ENCODE data around the gene HPCAL1.

HPCAL1 gene

DNA sequence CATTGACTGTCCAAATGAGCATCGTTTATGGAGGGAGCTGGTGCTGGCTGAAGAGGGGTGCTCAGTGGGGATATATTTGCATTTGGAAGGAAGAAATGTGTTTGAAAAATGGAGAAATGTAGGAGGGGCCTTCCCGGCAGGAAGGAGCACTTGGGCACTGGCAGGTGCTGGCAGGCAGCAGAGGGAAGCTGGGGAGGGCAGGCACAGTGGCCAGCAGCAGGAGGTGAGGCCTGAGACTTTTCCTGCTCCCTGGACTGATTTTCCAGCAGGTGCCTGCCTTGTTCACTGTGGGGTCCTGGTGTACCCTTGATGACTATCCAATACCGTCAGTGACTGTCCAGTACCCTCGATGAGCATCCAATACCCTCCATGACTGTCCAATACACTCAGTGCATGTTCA, 20.8 kb upstream of the HPCAL1 start:
- DNase-seq, result no peak
- whole genome bisulfite sequencing (ENCODE audit: extremely low coverage, insufficient coverage, low lambda C conversion rate), result no CpG with 5 or more reads among the region's 4 CpGs
- no peak overlapping the region for H3K4ac ChIP-seq (ENCODE audit: low read depth, low read length)
- no peak overlapping the region for H2BK5ac ChIP-seq (ENCODE audit: low read length)
- H3K27ac ChIP-seq (ENCODE audit: low read depth, low read length), result no peak overlapping the region
- H3K36me3 ChIP-seq (ENCODE audit: control insufficient read depth, insufficient read depth, low read length), result no peaks in the 10 kb centered on the region
- H3K23ac ChIP-seq (ENCODE audit: low read length), result no peak overlapping the region
- no peak overlapping the region for H3K9ac ChIP-seq (ENCODE audit: low read length)
- H3K27me3 ChIP-seq (ENCODE audit: insufficient read depth, low read length, poor library complexity), result no peaks in the 10 kb centered on the region
- H3K79me2 ChIP-seq (ENCODE audit: control insufficient read depth, insufficient read depth, low read length), result no peaks in the 10 kb centered on the region
- H4K5ac ChIP-seq (ENCODE audit: low read length), result no peak overlapping the region
- H2BK120ac ChIP-seq (ENCODE audit: low read depth, low read length), result no peak overlapping the region
- no peak overlapping the region for H2BK15ac ChIP-seq (replicated peaks; ENCODE audit: low read depth)
- no peak overlapping the region for H3K4me2 ChIP-seq (ENCODE audit: low read length)
- no peaks in the 10 kb centered on the region for H3K4me1 ChIP-seq (ENCODE audit: control insufficient read depth, low read depth, low read length)
- H3K79me1 ChIP-seq (ENCODE audit: low read length), result no peaks in the 10 kb centered on the region
- no peak overlapping the region for H4K8ac ChIP-seq (ENCODE audit: low read depth, low read length)
- no peak overlapping the region for H3K18ac ChIP-seq (ENCODE audit: low read length)
- H3K56ac ChIP-seq (ENCODE audit: low read length), result no peak overlapping the region
- no peak overlapping the region for H2AK5ac ChIP-seq (ENCODE audit: low read length)
- H3K4me3 ChIP-seq (ENCODE audit: low read length), result no peak overlapping the region

DNA sequence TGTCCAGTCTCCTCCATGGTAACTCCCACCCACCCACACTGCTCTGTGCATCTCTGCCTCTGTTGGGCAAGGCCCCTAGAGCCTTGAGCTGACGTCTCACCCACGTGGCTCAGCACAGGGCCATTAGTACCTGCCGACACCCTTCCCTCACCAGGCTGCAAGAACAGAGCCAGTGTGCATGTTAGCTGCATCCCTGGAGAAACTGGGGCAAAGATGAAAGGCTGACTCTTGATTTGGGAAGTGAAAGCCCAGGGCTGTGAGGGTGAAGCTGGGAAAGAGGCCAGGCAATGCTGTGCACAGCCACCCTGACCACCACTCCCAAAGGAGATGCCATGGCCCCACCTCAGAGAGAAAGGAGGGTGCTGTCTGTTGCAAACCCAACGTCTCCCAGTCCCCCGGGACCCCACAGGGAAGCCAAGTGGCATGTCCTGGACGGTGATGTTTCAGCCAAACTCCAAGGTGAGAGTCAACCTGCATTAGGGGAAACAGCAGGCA, 20.0 kb upstream of the HPCAL1 start:
- no peak overlapping the region for H3K4me2 ChIP-seq (ENCODE audit: low read length)
- H2AK5ac ChIP-seq (ENCODE audit: low read length), result no peak overlapping the region
- no peaks in the 10 kb centered on the region for H3K4me1 ChIP-seq (ENCODE audit: control insufficient read depth, low read depth, low read length)
- H3K23ac ChIP-seq (ENCODE audit: low read length), result no peak overlapping the region
- no peaks in the 10 kb centered on the region for H3K36me3 ChIP-seq (ENCODE audit: control insufficient read depth, insufficient read depth, low read length)
- no peak overlapping the region for H4K5ac ChIP-seq (ENCODE audit: low read length)
- H2BK5ac ChIP-seq (ENCODE audit: low read length), result no peak overlapping the region
- no peak overlapping the region for H3K56ac ChIP-seq (ENCODE audit: low read length)
- no peak overlapping the region for H3K18ac ChIP-seq (ENCODE audit: low read length)
- H3K4ac ChIP-seq (ENCODE audit: low read depth, low read length), result no peak overlapping the region
- DNase-seq, result no peak
- no peak overlapping the region for H4K8ac ChIP-seq (ENCODE audit: low read depth, low read length)
- no peaks in the 10 kb centered on the region for H3K27me3 ChIP-seq (ENCODE audit: insufficient read depth, low read length, poor library complexity)
- H3K79me1 ChIP-seq (ENCODE audit: low read length), result no peaks in the 10 kb centered on the region
- H2BK120ac ChIP-seq (ENCODE audit: low read depth, low read length), result no peak overlapping the region
- no peak overlapping the region for H2BK15ac ChIP-seq (replicated peaks; ENCODE audit: low read depth)
- no peak overlapping the region for H3K27ac ChIP-seq (ENCODE audit: low read depth, low read length)
- no peak overlapping the region for H3K9ac ChIP-seq (ENCODE audit: low read length)
- no peaks in the 10 kb centered on the region for H3K79me2 ChIP-seq (ENCODE audit: control insufficient read depth, insufficient read depth, low read length)
- WGBS (ENCODE audit: extremely low coverage, insufficient coverage, low lambda C conversion rate), result no CpG with 5 or more reads among the region's 6 CpGs
- no peak overlapping the region for H3K4me3 ChIP-seq (ENCODE audit: low read length)

DNA sequence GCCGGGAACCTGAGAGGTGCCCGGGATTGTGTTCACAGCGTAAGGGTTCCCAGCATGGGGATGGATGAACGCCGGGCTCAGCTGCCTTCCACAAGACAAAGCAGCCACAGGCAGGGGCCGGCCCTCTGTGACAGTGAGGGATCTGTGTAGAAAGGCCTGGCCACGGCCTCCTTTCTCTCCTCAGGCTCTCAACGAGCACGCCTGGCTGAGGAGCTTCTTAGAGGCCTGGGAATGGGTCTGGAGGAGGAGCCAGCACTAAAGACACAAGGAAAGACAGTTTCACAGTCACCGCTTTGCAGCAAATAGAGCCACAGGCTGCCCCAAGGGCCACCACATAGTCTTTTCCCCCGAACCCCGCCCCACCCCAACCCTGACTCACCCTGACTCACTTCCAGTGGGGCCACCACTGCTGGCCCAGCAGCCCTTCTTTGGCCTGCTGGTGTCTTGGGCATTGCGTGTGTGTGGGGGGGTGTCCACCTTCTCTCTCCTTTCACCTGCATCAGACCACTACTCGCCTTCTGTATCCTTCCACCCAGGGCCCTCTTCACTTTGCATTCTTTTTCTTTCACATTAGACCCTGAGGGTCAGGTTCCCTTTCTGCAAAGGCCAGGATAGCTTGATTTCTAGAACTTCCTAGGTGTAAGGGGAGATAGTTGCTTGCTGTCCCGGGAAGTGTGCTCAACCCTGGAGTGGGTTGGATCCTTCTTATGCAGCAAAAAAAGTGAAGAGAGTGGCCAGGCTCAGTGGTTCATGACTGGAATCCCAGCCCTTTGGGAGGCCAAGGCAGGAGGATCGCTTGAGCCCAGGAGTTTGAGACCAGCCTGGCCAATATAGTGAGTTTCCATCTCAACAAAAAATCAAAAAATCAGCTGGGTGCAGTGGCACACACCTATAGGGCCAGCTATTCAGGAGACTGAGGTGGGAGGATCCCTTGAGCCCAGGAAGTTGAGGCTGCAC, 19.3 kb upstream of the HPCAL1 start:
- Histone ChIP-seq H4K5ac (ENCODE audit: low read length) (no peak overlapping the region), H2AK5ac (ENCODE audit: low read length) (no peak overlapping the region), H2BK5ac (ENCODE audit: low read length) (no peak overlapping the region), H3K56ac (ENCODE audit: low read length) (no peak overlapping the region), H3K18ac (ENCODE audit: low read length) (no peak overlapping the region), H2BK120ac (ENCODE audit: low read depth, low read length) (no peak overlapping the region), H3K4ac (ENCODE audit: low read depth, low read length) (no peak overlapping the region), H3K23ac (ENCODE audit: low read length) (no peak overlapping the region), H3K79me1 (ENCODE audit: low read length) (no peaks in the 10 kb centered on the region), H4K8ac (ENCODE audit: low read depth, low read length) (no peak overlapping the region), H3K27ac (ENCODE audit: low read depth, low read length) (no peak overlapping the region), H3K36me3 (ENCODE audit: control insufficient read depth, insufficient read depth, low read length) (no peaks in the 10 kb centered on the region), H3K79me2 (ENCODE audit: control insufficient read depth, insufficient read depth, low read length) (no peaks in the 10 kb centered on the region), H2BK15ac (replicated peaks; ENCODE audit: low read depth) (no peak overlapping the region), H3K4me3 (ENCODE audit: low read length) (no peak overlapping the region), H3K9ac (ENCODE audit: low read length) (no peak overlapping the region), H3K4me1 (ENCODE audit: control insufficient read depth, low read depth, low read length) (no peaks in the 10 kb centered on the region), H3K27me3 (ENCODE audit: insufficient read depth, low read length, poor library complexity) (no peaks in the 10 kb centered on the region), H3K4me2 (ENCODE audit: low read length) (no peak overlapping the region)
- peak; percentile 24 for DNase-seq
- no CpG with 5 or more reads among the region's 16 CpGs for WGBS (ENCODE audit: extremely low coverage, insufficient coverage, low lambda C conversion rate)

DNA sequence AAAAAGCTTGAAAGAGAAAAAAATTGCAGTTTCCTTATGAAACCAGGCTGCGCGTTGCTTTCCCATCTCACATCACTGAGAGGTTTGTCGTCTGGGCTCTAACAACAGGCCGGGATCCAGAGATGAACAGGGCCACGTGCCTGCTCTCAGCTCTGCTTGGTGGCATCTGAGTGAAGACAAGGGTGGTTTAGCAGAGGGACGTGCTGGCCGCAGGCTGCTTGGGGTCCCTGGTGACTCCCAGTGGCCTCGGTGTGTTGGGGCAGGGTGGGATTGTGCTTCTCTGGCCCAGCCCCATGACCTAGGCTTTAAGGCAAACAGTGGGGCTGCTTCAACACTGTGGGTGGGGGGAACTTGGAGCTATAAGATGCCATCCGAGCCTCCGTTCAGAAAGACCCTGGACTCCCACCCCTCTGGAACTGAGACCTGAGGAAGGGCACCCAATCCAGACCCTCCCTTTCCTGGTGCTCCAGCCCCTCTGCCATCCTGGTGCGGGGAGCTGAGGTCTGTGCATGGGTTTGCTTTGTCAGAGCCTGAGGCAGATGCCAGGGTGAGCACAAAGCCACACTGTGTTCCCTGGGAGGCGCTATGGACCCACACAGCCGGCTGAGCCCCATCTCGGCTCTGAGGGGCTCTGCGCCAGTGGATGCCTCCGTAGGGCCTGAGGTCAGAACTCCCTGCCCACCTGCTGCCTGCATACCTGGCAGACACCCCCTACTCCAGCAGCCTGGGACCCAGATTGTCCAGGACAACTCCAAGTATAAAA, 18.4 kb upstream of the HPCAL1 start:
- WGBS (ENCODE audit: extremely low coverage, insufficient coverage, low lambda C conversion rate), result no CpG with 5 or more reads among the region's 16 CpGs
- H3K4me3 ChIP-seq (ENCODE audit: low read length), result no peak overlapping the region
- H2AK5ac ChIP-seq (ENCODE audit: low read length), result no peak overlapping the region

DNA sequence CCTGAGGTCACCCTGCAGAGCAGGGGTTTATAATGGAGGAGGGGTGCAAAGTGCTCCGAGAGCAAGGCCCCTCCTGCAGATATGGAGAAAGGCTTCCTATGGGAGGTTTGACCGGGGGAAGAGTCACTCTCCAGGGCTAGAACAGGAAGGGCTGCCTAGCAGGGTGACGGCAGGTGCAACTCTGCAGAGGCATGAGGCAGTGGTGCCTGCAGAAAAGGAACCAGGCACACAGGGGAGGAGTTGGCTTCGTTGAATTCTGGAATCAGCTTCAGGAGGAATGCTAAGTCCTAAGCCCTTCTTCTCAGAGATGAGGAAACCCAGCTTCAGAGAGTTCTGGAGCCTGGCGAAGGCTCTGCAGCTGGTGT, 17.5 kb upstream of the HPCAL1 start:
- Histone ChIP-seq H4K8ac (ENCODE audit: low read depth, low read length) (no peak overlapping the region), H3K79me1 (ENCODE audit: low read length) (no peaks in the 10 kb centered on the region), H4K5ac (ENCODE audit: low read length) (no peak overlapping the region), H3K23ac (ENCODE audit: low read length) (no peak overlapping the region), H2BK15ac (replicated peaks; ENCODE audit: low read depth) (no peak overlapping the region), H3K79me2 (ENCODE audit: control insufficient read depth, insufficient read depth, low read length) (no peaks in the 10 kb centered on the region), H3K27ac (ENCODE audit: low read depth, low read length) (no peak overlapping the region), H2BK5ac (ENCODE audit: low read length) (no peak overlapping the region), H3K4me3 (ENCODE audit: low read length) (no peak overlapping the region), H3K4ac (ENCODE audit: low read depth, low read length) (no peak overlapping the region), H3K4me1 (ENCODE audit: control insufficient read depth, low read depth, low read length) (no peaks in the 10 kb centered on the region), H3K27me3 (ENCODE audit: insufficient read depth, low read length, poor library complexity) (no peaks in the 10 kb centered on the region), H3K9ac (ENCODE audit: low read length) (no peak overlapping the region), H3K18ac (ENCODE audit: low read length) (no peak overlapping the region), H3K36me3 (ENCODE audit: control insufficient read depth, insufficient read depth, low read length) (no peaks in the 10 kb centered on the region), H2BK120ac (ENCODE audit: low read depth, low read length) (no peak overlapping the region), H2AK5ac (ENCODE audit: low read length) (no peak overlapping the region), H3K4me2 (ENCODE audit: low read length) (no peak overlapping the region), H3K56ac (ENCODE audit: low read length) (no peak overlapping the region)
- WGBS (ENCODE audit: extremely low coverage, insufficient coverage, low lambda C conversion rate), result no CpG with 5 or more reads among the region's 5 CpGs
- DNase-seq, result no peak

More for the DNA sequence above, 18.4 kb upstream of the HPCAL1 start:
- Histone ChIP-seq H3K79me1 (ENCODE audit: low read length) (no peaks in the 10 kb centered on the region), H3K4me2 (ENCODE audit: low read length) (no peak overlapping the region), H3K23ac (ENCODE audit: low read length) (no peak overlapping the region), H3K27me3 (ENCODE audit: insufficient read depth, low read length, poor library complexity) (no peaks in the 10 kb centered on the region), H4K5ac (ENCODE audit: low read length) (no peak overlapping the region), H4K8ac (ENCODE audit: low read depth, low read length) (no peak overlapping the region), H3K18ac (ENCODE audit: low read length) (no peak overlapping the region), H3K79me2 (ENCODE audit: control insufficient read depth, insufficient read depth, low read length) (no peaks in the 10 kb centered on the region), H3K56ac (ENCODE audit: low read length) (peak overlapping the region; percentile 34), H3K36me3 (ENCODE audit: control insufficient read depth, insufficient read depth, low read length) (no peaks in the 10 kb centered on the region), H3K4me1 (ENCODE audit: control insufficient read depth, low read depth, low read length) (no peaks in the 10 kb centered on the region), H2BK15ac (replicated peaks; ENCODE audit: low read depth) (no peak overlapping the region), H3K4ac (ENCODE audit: low read depth, low read length) (no peak overlapping the region), H3K27ac (ENCODE audit: low read depth, low read length) (no peak overlapping the region), H3K9ac (ENCODE audit: low read length) (no peak overlapping the region), H2BK5ac (ENCODE audit: low read length) (no peak overlapping the region), H2BK120ac (ENCODE audit: low read depth, low read length) (no peak overlapping the region)
- no peak for DNase-seq
